Spleen (tissue), 7 donors: Measurements from ENCODE around the gene TMPRSS2.

Experiments used
- POLR2A ChIP-seq, 3 donors: fragments of 450-650 bp; IDR thresholded peaks; one replicate each; pipeline ENCODE4 v1.5.1; 2017; ENCODE audit warnings: antibody characterized with exemption in 3 of 3, mild to moderate bottlenecking in 1 of 3
- POLR2AphosphoS5 ChIP-seq, 3 donors: sonication (generic); formaldehyde crosslinking; IDR thresholded peaks; one replicate each; pipeline ENCODE4 v1.5.1; 2017; ENCODE audit warnings: antibody characterized with exemption in 3 of 3
- TF ChIP-seq, protein P1 (sequence below), 11 experiments: fragments of 200-600 bp in 7 of 11; fragments of 450-650 bp in 4 of 11; sonication (generic) in 4 of 11; IDR thresholded peaks in 8 of 11; conservative IDR thresholded peaks in 3 of 11; 1 replicate in 7 of 11; 2 replicates in 4 of 11; pipeline versions ENCODE4 v1.4.0 to v1.8.0; 2016 to 2021; ENCODE audit warnings: antibody characterized with exemption in 11 of 11, inconsistent platforms in 4 of 11, mild to moderate bottlenecking in 1 of 11
- donor health status: DM: no; HTN: no; CAD: no; lungs with moderate emphysema.
- donor health status: DM: no; HTN: no; CAD: no.
- donor health status: DM: no; HTN: no; CAD: no.

DNA sequence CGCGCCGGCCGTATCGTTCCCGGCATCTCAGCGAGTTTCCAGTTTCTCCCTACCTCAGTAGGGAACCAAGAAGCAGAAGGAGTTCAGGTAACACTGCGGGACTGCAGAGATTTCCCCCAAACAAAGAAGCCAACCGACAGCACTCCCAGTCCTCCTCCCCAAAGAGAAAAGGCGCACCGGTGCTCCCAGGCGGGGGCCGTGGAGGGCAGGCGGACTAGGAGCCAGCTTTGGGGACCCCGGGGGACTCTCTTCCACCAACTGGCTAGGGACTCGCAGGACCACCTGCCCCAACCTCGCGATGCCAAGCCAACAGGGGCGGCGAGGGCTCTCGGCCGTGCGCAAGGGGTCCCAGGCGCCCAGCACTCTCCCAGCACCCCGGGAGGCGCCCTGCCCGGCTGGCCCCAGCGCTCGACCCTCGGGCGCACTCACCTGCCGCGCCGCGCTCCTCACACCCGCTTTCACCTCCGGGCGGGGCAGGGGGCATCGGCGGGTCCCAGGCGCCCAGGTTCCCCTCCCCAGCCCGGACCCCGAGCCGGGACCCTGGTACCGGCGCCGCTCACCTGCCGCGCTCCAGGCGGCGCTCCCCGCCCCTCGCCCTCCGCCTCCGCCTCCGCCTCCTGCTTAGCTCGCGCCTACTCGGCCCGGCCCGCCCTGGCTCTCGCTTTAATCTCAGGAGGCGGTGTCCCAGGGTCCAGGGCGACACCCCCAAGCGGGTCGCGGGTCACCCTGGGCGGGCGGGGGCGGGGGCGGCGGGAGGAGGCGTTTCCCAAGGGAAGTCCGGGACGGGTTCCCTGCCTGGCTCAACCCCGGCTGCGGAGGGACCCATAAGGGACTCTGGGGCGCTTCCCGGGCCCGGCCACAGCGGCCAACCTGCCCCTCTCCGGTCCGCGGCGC, at the start of gene TMPRSS2:
- TF ChIP-seq POLR2A (IDR thresholded peaks at IDR 0.05) (no peak), POLR2AphosphoS5 (IDR thresholded peaks at IDR 0.05) (no peak)
- TF ChIP-seq, protein P1, sequence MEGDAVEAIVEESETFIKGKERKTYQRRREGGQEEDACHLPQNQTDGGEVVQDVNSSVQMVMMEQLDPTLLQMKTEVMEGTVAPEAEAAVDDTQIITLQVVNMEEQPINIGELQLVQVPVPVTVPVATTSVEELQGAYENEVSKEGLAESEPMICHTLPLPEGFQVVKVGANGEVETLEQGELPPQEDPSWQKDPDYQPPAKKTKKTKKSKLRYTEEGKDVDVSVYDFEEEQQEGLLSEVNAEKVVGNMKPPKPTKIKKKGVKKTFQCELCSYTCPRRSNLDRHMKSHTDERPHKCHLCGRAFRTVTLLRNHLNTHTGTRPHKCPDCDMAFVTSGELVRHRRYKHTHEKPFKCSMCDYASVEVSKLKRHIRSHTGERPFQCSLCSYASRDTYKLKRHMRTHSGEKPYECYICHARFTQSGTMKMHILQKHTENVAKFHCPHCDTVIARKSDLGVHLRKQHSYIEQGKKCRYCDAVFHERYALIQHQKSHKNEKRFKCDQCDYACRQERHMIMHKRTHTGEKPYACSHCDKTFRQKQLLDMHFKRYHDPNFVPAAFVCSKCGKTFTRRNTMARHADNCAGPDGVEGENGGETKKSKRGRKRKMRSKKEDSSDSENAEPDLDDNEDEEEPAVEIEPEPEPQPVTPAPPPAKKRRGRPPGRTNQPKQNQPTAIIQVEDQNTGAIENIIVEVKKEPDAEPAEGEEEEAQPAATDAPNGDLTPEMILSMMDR (IDR thresholded peaks at IDR 0.05 in 8 of 11, conservative IDR thresholded peaks at IDR 0.05 in 3 of 11), result no peak
